ENCODE data around the gene THBS1. TPM values are rescaled to one million over a fixed set of nuclear protein-coding genes. Genes with fewer than 3 reads are reported as not detected.

Gene THBS1
- total RNA-seq, 2 experiments from 2014 or later: 1.2 to 1.5 TPM

- H3K9me3 Mint-ChIP-seq: no peaks in the 10 kb centered on the region
- H3K36me3 Mint-ChIP-seq (ENCODE audit: low read depth): no peaks in the 10 kb centered on the region
- H3K27ac Mint-ChIP-seq: no peak overlapping the region
- CTCF ChIA-PET: interaction anchor here (0.7 to 2.4 kb wide), 5 partner anchors 13 to 163 kb away, joined by 3 to 17 read pairs (median 4); partner anchors contain the start of gene THBS1
- POLR2A ChIA-PET: interaction anchor here (0.9 to 1.2 kb wide), 2 partner anchors 11 to 29 kb away, joined by 3 to 4 read pairs; no protein-coding TSS in a partner anchor
- H3K4me3 Mint-ChIP-seq: no peak overlapping the region
- peaks cover 7% of the 10 kb centered on the region for H3K4me1 Mint-ChIP-seq
- peak; percentile 51 for DNase-seq
- H3K27me3 Mint-ChIP-seq: peaks cover 7% of the 10 kb centered on the region
Measured at GRCh38 chr15:39593656-39594445, 13.0 kb downstream of the THBS1 start.

- no peak for DNase-seq
- ChIA-PET POLR2A (interaction anchor here (0.9 to 1.2 kb wide), 2 partner anchors 10 to 29 kb away, joined by 3 to 4 read pairs; no protein-coding TSS in a partner anchor), CTCF (interaction anchor here (0.7 to 2.4 kb wide), 3 partner anchors 14 to 162 kb away, joined by 3 to 17 read pairs (median 4); partner anchors contain the start of gene THBS1)
- no peaks in the 10 kb centered on the region for H3K36me3 Mint-ChIP-seq (ENCODE audit: low read depth)
- H3K9me3 Mint-ChIP-seq: no peaks in the 10 kb centered on the region
- no peak overlapping the region for H3K27ac Mint-ChIP-seq
- peaks cover 7% of the 10 kb centered on the region for H3K4me1 Mint-ChIP-seq
- peaks cover 11% of the 10 kb centered on the region for H3K27me3 Mint-ChIP-seq
- no peak overlapping the region for H3K4me3 Mint-ChIP-seq
Measured at GRCh38 chr15:39594446-39595337, 13.8 kb downstream of the THBS1 start.

- Mint-ChIP-seq H3K36me3 (ENCODE audit: low read depth) (no peaks in the 10 kb centered on the region), H3K9me3 (no peaks in the 10 kb centered on the region), H3K27me3 (peaks cover 11% of the 10 kb centered on the region), H3K4me1 (peaks cover 7% of the 10 kb centered on the region), H3K27ac (no peak overlapping the region), H3K4me3 (no peak overlapping the region)
- ChIA-PET POLR2A (no interaction called here), CTCF (interaction anchor here (2.4 kb wide), 1 partner anchor 161 kb away, joined by 17 read pairs; no protein-coding TSS in a partner anchor)
- DNase-seq: no peak
Measured at GRCh38 chr15:39595338-39596221, 14.7 kb downstream of the THBS1 start.

GRCh38 chr15:39596358-39597051 is 15.6 kb downstream of the THBS1 start:
- no peak overlapping the region for H3K27ac Mint-ChIP-seq
- peaks cover 6% of the 10 kb centered on the region for H3K27me3 Mint-ChIP-seq
- no peak for DNase-seq
- H3K36me3 Mint-ChIP-seq (ENCODE audit: low read depth): no peaks in the 10 kb centered on the region
- ChIA-PET CTCF (no interaction called here), POLR2A (no interaction called here)
- no peaks in the 10 kb centered on the region for H3K9me3 Mint-ChIP-seq
- peaks cover 7% of the 10 kb centered on the region for H3K4me1 Mint-ChIP-seq
- no peak overlapping the region for H3K4me3 Mint-ChIP-seq

GRCh38 chr15:39597336-39597735 is 16.5 kb downstream of the THBS1 start:
- Mint-ChIP-seq H3K36me3 (ENCODE audit: low read depth) (no peaks in the 10 kb centered on the region), H3K4me1 (peaks cover 7% of the 10 kb centered on the region), H3K9me3 (no peaks in the 10 kb centered on the region), H3K27me3 (peaks cover 5% of the 10 kb centered on the region), H3K4me3 (no peak overlapping the region), H3K27ac (no peak overlapping the region)
- ChIA-PET POLR2A (no interaction called here), CTCF (no interaction called here)
- DNase-seq: no peak

GRCh38 chr15:39597751-39598185 is 16.9 kb downstream of the THBS1 start:
- Mint-ChIP-seq H3K9me3 (no peaks in the 10 kb centered on the region), H3K4me3 (no peak overlapping the region)
- POLR2A ChIA-PET: no interaction called here

GRCh38 chr15:39598186-39598850 is 17.4 kb downstream of the THBS1 start:
- CTCF ChIA-PET: no interaction called here

More at GRCh38 chr15:39597751-39598185, 16.9 kb downstream of the THBS1 start:
- Mint-ChIP-seq H3K36me3 (ENCODE audit: low read depth) (no peaks in the 10 kb centered on the region), H3K27me3 (peaks cover 3% of the 10 kb centered on the region), H3K27ac (no peak overlapping the region), H3K4me1 (peaks cover 7% of the 10 kb centered on the region)
- no peak for DNase-seq
- CTCF ChIA-PET: no interaction called here

GRCh38 chr15:39598958-39599845 is 18.3 kb downstream of the THBS1 start:
- peaks cover 2% of the 10 kb centered on the region for H3K4me1 Mint-ChIP-seq
- ChIA-PET CTCF (interaction anchor here (1.2 to 1.7 kb wide), 2 partner anchors 31 to 87 kb away, joined by 3 to 5 read pairs; no protein-coding TSS in a partner anchor), POLR2A (no interaction called here)
- no peak overlapping the region for H3K4me3 Mint-ChIP-seq
- H3K27me3 Mint-ChIP-seq: peaks cover 3% of the 10 kb centered on the region
- no peak overlapping the region for H3K27ac Mint-ChIP-seq
- H3K36me3 Mint-ChIP-seq (ENCODE audit: low read depth): no peaks in the 10 kb centered on the region
- no peak for DNase-seq
- no peaks in the 10 kb centered on the region for H3K9me3 Mint-ChIP-seq

More at GRCh38 chr15:39598186-39598850, 17.4 kb downstream of the THBS1 start:
- Mint-ChIP-seq H3K4me3 (no peak overlapping the region), H3K9me3 (no peaks in the 10 kb centered on the region), H3K36me3 (ENCODE audit: low read depth) (no peaks in the 10 kb centered on the region), H3K4me1 (peaks cover 7% of the 10 kb centered on the region), H3K27ac (no peak overlapping the region), H3K27me3 (peaks cover 3% of the 10 kb centered on the region)
- DNase-seq: no peak
- POLR2A ChIA-PET: no interaction called here

GRCh38 chr15:39599871-39600270 is 19.0 kb downstream of the THBS1 start:
- Mint-ChIP-seq H3K36me3 (ENCODE audit: low read depth) (no peaks in the 10 kb centered on the region), H3K27me3 (peaks cover 3% of the 10 kb centered on the region), H3K4me3 (no peak overlapping the region), H3K9me3 (no peaks in the 10 kb centered on the region), H3K4me1 (no peaks in the 10 kb centered on the region), H3K27ac (no peak overlapping the region)
- no peak for DNase-seq
- ChIA-PET CTCF (interaction anchor here (1.2 to 1.7 kb wide), 2 partner anchors 30 to 87 kb away, joined by 3 to 5 read pairs; no protein-coding TSS in a partner anchor), POLR2A (no interaction called here)

- peaks cover 3% of the 10 kb centered on the region for H3K27me3 Mint-ChIP-seq
- ChIA-PET CTCF (interaction anchor here (1.0 kb wide), 1 partner anchor 155 kb away, joined by 3 read pairs; no protein-coding TSS in a partner anchor), POLR2A (no interaction called here)
- H3K27ac Mint-ChIP-seq: no peak overlapping the region
- DNase-seq: no peak
- no peaks in the 10 kb centered on the region for H3K36me3 Mint-ChIP-seq (ENCODE audit: low read depth)
- H3K4me3 Mint-ChIP-seq: no peak overlapping the region
- no peaks in the 10 kb centered on the region for H3K9me3 Mint-ChIP-seq
- H3K4me1 Mint-ChIP-seq: no peaks in the 10 kb centered on the region
Measured at GRCh38 chr15:39602143-39602542, 21.3 kb downstream of the THBS1 start.

- Mint-ChIP-seq H3K4me3 (no peak overlapping the region), H3K27me3 (no peaks in the 10 kb centered on the region), H3K27ac (no peak overlapping the region), H3K4me1 (peaks cover 16% of the 10 kb centered on the region), H3K9me3 (peaks cover 9% of the 10 kb centered on the region), H3K36me3 (ENCODE audit: low read depth) (peaks cover 17% of the 10 kb centered on the region)
- DNase-seq: no peak
- POLR2A ChIA-PET: interaction anchor here (0.7 to 0.9 kb wide), 2 partner anchors 11 to 130 kb away, joined by 3 read pairs; no protein-coding TSS in a partner anchor
- CTCF ChIA-PET: interaction anchor here (1.0 to 1.5 kb wide), 2 partner anchors 15 to 151 kb away, joined by 3 read pairs; no protein-coding TSS in a partner anchor
Measured at GRCh38 chr15:39605146-39605545, 24.3 kb downstream of the THBS1 start.

Measured in activated CD4-positive, alpha-beta memory T cell treated with anti-CD3 and anti-CD28 coated beads, Interleukin-2, amount 10 ng/mL, durations not matched to agents 7 days and 5 days (primary cell).